Renal cortex interstitium (tissue), 15 donors: ENCODE measurements around the gene SLC38A5. TPM values are rescaled to one million over a fixed set of nuclear protein-coding genes. Genes with fewer than 3 reads are reported as not detected.
A peak's percentile ranks its signal among the peaks of the same experiment; 100 is the strongest.
"Not testable (repeated sequence)": the region's sequence is repeated elsewhere in the genome, so short reads cannot be mapped to it uniquely, and the experiment has no call there.

Experiments used
- DNase-seq, 11 donors: peaks; one replicate each; pipeline ENCODE4 v3.0.0-alpha.2; 2013; ENCODE audit warnings: low read depth in 9 of 11, low spot score in 4 of 11; ENCODE audit errors: extremely low read depth in 1 of 11
- long read RNA-seq, 16 experiments: transcript quantifications; one replicate each; lab custom pipeline, GENCODE V29; 2026
- polyA plus RNA-seq, 3 donors: library from polyadenylated mRNA; unstranded; fragments of 120-200 nt; gene quantifications; one replicate each; pipeline ENCODE4 v1.2.1, GENCODE V29; 2013; ENCODE audit not compliant: insufficient read length in 3 of 3

Gene SLC38A5
- polyA plus RNA-seq: 1 to 10 TPM; 3.6 to 6.6 (median 5.8) TPM
- long read RNA-seq, donor 1: 0 reads
- long read RNA-seq, donor 2, partial matches to known transcripts: 0 of 1 reads
- long read RNA-seq, donor 2, other reads (novel, unspliced or antisense): 0 of 1 reads
- long read RNA-seq, donor 3, partial matches to known transcripts: 0 of 1 reads
- long read RNA-seq, donor 3, other reads (novel, unspliced or antisense): 0 of 1 reads
- long read RNA-seq, donor 4, partial matches to known transcripts: 19 of 19 reads
- long read RNA-seq, donor 4, other reads (novel, unspliced or antisense): 0 of 19 reads
- long read RNA-seq, donor 5, partial matches to known transcripts: 96 of 127 reads
- long read RNA-seq, donor 5, other reads (novel, unspliced or antisense): 29 of 127 reads
- long read RNA-seq, donor 6: 0 reads
- long read RNA-seq, donor 7: 0 reads
- long read RNA-seq, donor 8: 0 reads
- long read RNA-seq, donor 9: 0 reads
- long read RNA-seq, donor 10: 0 reads
- long read RNA-seq, donor 11: 0 reads
- long read RNA-seq, donor 12: 0 reads
- long read RNA-seq, donor 13, partial matches to known transcripts: 0 of 1 reads
- long read RNA-seq, donor 13, other reads (novel, unspliced or antisense): 0 of 1 reads
- long read RNA-seq, donor 14, partial matches to known transcripts: 15 of 15 reads
- long read RNA-seq, donor 14, other reads (novel, unspliced or antisense): 0 of 15 reads
- long read RNA-seq, donor 15: 0 reads
- long read RNA-seq, donor 16, partial matches to known transcripts: 0 of 1 reads
- long read RNA-seq, donor 16, other reads (novel, unspliced or antisense): 0 of 1 reads

DNA sequence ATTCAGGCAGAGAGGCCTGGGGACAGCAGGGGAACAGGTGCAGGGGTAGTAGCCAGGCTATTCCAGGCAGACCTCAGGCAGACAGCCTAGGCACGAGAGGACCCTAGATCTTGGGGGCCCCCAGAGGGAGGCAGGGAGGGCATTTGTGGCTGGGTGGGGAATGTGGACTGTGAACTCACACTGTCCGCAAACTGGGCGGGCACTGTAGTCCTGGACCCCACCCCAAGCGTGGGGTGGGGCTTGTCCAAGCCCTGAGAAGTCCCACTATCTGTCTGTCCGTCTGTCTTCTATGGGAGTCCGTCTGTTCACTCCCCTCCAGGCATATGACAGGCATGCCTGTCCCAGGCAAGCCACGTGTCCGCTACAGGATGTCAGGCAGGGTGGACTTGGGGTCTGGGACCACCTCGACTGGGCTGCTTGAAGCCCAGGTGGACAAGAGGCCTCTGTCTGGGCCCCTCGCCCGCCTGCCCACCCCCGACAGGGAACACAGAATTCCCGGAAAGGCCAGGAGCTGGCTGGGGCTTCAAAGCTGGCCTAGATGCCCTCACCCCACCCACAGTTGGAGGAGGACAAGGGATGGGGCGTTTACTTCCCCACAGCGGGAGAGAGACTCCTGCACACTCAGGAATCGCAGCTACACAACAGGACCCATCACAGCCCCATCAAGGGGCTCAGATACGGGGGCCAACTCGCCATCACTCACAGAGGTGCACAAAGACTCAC lies at the start of gene SLC38A5:
Gene SLC38A5 (minus strand): TSS at position 151 of the 723 bp plus-strand sequence. CDS start 2,336 bp downstream, outside the sequence.
- no peak for DNase-seq

- not testable (repeated sequence) for DNase-seq
Measured at GRCh38 chrX:48519481-48519880, 49.4 kb upstream of the SLC38A5 start.

GRCh38 chrX:48516987-48517386 lies 46.9 kb upstream of the SLC38A5 start:
- no peak for DNase-seq

- DNase-seq: no peak
Measured at GRCh38 chrX:48516285-48516684, 46.2 kb upstream of the SLC38A5 start.

GRCh38 chrX:48515842-48516241 lies 45.8 kb upstream of the SLC38A5 start:
- DNase-seq: no peak

DNA sequence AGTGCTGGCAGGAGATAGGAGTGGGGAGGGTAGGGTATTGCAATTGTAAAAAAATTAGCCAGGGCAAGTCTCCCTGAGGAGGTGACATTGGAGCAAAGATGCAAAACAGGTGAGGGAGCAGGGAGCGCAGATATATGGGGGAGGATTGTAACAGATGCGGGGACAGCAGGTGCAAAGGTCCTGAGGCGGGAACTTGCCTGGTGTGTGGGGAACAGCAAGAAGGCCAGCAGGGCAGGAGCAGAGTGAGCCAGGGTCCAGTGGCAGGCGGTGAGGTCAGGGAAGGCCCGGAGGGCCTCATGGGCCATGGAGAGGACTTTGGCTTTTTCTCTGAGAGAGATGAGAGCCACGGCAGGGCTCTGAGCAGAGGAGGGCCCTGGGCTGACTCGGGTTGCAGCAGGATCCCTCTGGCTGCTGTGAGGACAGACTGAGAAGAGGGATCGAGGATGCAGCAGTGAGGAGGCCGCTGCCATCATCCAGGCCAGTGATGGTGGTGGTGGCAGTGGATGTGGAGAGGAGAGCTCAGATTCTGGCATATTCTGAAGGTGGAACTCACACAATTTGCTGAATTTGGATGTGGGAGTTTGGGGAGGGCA lies 44.9 kb upstream of the SLC38A5 start:
- DNase-seq: no peak

DNA sequence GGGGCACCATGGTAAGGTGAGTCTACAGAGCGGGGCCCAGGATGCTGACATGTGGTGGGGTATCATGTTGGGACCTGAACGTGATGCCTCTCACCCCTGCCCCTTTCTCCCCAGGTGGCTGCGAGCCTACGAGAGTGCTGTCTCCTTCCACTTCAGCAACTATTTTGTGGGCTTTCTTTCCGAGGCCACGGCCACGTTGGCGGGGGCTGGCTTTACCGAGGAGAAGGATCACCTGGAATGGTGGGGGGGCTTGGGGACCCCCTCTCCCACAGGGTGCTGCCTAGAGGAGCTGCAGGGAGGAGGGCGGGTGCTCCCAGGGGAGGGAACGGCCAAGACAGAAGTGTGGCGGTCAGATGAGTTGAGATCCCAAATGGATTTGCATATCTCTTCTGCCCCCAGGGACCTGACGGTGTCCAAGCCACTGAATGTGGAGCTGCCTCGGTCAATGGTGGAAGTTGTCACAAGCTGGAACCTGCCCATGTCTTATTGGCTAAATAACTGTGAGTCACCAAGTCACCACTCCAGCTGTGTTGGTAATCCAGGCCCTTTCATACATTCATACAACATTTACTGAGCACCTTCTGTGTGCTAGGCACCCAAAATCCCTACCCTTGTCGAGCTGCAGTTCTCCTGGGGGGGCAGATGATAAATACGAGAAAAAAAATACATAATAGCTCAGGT lies 44.2 kb upstream of the SLC38A5 start:
- DNase-seq: no peak

DNA sequence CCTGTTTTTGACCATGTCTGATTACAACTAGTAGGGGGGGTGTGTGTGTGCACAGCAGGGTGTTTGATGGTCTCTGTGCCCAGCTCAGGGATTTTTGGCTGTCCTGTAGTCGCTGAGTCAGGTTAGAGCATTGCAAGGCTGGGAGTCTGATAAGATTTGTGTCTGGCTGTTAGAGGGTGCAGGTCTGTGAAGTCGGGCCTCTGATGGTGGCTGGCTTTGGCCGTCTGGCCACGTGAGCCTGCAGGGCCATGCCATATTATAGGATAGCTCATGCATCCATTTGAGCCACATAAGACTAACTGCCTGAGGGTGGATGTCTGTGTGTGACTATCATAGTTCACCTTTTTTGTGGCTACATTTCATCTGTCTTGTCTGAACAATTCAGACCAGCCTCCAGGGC lies 43.6 kb upstream of the SLC38A5 start:
- DNase-seq: no peak

- no peak for DNase-seq
Measured at GRCh38 chrX:48512371-48512935, 42.4 kb upstream of the SLC38A5 start.

DNA sequence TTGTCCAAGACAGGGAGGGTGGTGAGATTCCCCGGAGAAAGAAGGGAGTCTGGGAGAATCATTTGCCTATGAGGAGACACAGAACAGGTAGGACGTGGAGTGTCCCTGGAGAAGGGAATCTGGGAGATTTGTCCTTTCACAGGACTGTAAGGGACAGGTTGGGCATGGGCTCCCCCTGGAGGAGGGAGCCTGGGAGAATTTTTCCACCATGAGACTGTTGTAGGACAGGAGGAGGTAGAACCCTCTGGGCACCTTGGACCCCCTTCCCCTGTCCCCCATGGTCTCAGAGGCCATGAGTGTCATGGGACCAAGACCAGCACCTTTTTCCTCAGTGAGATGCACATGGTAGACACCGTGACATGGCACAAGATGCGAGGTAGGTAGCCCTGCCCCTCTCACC lies 41.5 kb upstream of the SLC38A5 start:
- no peak for DNase-seq

GRCh38 chrX:48509619-48510018 lies 39.6 kb upstream of the SLC38A5 start:
- DNase-seq: no peak

DNA sequence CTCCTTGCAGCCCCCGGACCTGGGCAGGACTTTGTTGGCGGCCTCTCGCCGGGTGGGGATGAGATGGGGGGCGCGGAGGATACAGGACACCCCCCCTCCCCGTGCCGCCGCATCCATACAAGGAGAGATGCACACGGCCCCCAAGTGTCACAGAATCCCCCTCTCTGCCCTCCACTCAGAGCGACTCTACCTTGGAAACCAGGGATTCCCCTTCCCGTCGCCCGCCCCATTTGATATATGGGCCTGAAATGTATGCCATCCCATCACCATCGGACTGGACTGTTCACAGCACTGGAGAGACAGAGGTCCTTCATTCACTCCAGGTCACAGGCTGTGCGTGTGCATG lies 39.2 kb upstream of the SLC38A5 start:
- no peak for DNase-seq

GRCh38 chrX:48508400-48509244 lies 38.6 kb upstream of the SLC38A5 start, which contains the start of gene PORCN:
Gene PORCN, plus strand, starts transcription at chrX:48508992. Its CDS starts 829 bp downstream, at chrX:48509821.
- DNase-seq: peak in 5 of 11 donors; percentile 47 to 64 (median 54)

- no peak for DNase-seq
Measured at GRCh38 chrX:48507246-48507645, 37.2 kb upstream of the SLC38A5 start.

DNA sequence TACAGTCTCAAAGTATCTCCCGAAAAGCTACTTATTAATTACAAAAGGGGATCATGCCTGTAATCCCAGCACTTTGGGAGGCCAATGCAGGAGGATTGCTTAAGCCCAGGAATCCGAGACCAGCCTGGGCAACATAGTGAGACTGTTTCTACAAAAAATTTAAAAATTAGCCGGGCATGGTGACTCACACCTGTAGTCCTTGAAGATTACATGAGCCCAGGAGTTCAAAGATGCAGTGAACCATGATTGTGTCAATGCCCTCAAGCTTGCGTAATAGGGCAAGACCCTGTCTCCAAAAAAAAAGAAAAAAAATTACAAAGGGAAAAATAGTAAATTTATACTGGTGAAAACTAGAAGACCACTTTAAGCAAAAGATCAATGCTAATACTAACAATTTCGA lies 35.4 kb upstream of the SLC38A5 start:
- DNase-seq: no peak

DNA sequence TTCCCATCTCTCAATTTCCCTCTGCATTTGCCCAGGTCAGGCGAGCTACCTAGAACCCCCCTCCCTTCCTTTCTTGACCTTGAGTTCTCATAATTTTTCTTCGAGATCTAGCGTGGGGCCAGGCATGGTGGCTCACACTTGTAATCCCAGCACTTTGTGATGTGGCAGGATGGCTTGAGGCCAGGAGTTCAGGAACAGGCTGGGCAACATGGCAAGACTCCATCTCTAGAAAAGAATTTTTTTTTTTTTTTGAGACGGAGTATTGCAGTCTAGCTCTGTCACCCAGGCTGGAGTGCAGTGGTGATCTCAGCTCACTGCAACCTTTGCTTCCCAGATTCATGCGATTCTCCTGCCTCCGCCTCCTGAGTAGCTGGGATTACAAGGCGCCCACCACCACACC lies 34.2 kb upstream of the SLC38A5 start:
- DNase-seq: no peak

DNA sequence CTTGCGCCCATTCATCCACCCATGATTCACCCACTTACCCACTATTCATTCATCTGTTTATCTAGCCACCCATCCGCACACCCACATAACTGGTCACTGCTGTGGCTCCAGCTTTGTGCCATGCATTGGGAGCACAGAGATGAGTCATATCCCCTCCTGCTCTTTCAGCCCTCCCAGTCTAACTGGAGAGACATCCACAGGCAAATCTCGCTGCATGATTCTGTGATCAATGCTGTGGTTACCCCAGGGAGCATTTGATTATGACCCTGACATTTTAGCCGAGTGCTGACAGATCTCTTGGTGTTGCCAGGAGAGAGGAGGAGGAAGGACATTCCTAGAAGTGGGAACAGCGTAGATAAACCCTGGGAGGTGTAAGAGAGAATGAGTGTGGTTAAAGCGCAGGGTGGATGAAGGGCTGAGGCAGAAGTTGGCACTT lies 28.3 kb upstream of the SLC38A5 start:
- no peak for DNase-seq
